HCT116 (cell line): ENCODE measurements around the gene CRK. TPM values are rescaled to one million over a fixed set of nuclear protein-coding genes. Genes with fewer than 3 reads are reported as not detected.
"Not testable (repeated sequence)": the region's sequence is repeated elsewhere in the genome, so short reads cannot be mapped to it uniquely, and the experiment has no call there.

ENCODE experiments used
- ATAC-seq: fragments of 200-7000 bp; cut with Tn5 transposase; 2 replicates; pipeline ENCODE4 v1.9.1; 2020; ENCODE audit warnings: mild to moderate bottlenecking, moderate library complexity
- BruUV-seq: library from RNA; stranded (reverse); fragments of 400-500 nt; replicated peaks from 2 replicates; lab custom pipeline; 2021; lab: Mats Ljungman, UMichigan
- CTCF ChIA-PET: fragments of 300-600 bp; sonication (Branson Sonifier 250); formaldehyde crosslinking; loops from one replicate; lab custom pipeline; 2021; ENCODE audit warnings: antibody characterized with exemption; lab: Charles Lee
- POLR2A ChIA-PET: fragments of 300-600, 350-600 bp; sonication (Branson Sonifier 250); formaldehyde crosslinking; loops from one replicate; lab custom pipeline; 2021; ENCODE audit warnings: antibody characterized with exemption; lab: Charles Lee
- RAD21 ChIA-PET, 2 experiments: fragments of 300-600 bp; sonication (Branson Sonifier 250); formaldehyde crosslinking; loops; one replicate each; lab custom pipeline; 2023; ENCODE audit warnings: low total read pairs in 2 of 2; ENCODE audit not compliant: uncharacterized antibody in 2 of 2, unreplicated experiment in 2 of 2, low non-redundant PET in 1 of 2; lab: Charles Lee
- DNase-seq: peaks from one replicate; pipeline ENCODE4 v3.0.0-alpha.2; 2010; ENCODE audit warnings: low read depth, low spot score
- H2AFZ ChIP-seq: fragments of 200-600 bp; shearing (Covaris generic), sonication (generic); 2 replicates; pipeline ENCODE4 v1.6.1; 2017; ENCODE audit warnings: low read depth, mixed run types, mixed read lengths, antibody characterized with exemption, low read length; ENCODE audit not compliant: poor library complexity, severe bottlenecking
- H3K27ac ChIP-seq: 2 replicates; pipeline ENCODE4 v1.5.1; 2012; ENCODE audit warnings: low read depth, low read length
- H3K27me3 ChIP-seq: fragments of 200-600 bp; sonication (generic); 2 replicates; pipeline ENCODE4 v1.6.1; 2016; ENCODE audit warnings: mixed run types, low read length, mixed read lengths; ENCODE audit not compliant: insufficient read depth
- H3K36me3 ChIP-seq, 2 experiments: fragments of 200-500 bp in 1 of 2; fragments of 200-600 bp in 1 of 2; sonication (Bioruptor generic) in 1 of 2; sonication (generic) in 1 of 2; 2 replicates each; pipeline versions ENCODE4 v1.5.1 to v1.6.1; 2014 to 2016; ENCODE audit warnings: low read length in 2 of 2, inconsistent platforms in 1 of 2, mixed read lengths in 1 of 2, mixed run types in 1 of 2; ENCODE audit not compliant: insufficient read depth in 2 of 2, control insufficient read depth in 1 of 2
- H3K4me1 ChIP-seq, 2 experiments: fragments of 200-600 bp in 1 of 2; sonication (generic) in 1 of 2; 2 replicates each; pipeline versions ENCODE4 v1.5.1 to v1.6.1; 2012 to 2017; ENCODE audit warnings: low read length in 2 of 2, inconsistent platforms in 1 of 2, mild to moderate bottlenecking in 1 of 2, mixed read lengths in 1 of 2, mixed run types in 1 of 2, moderate library complexity in 1 of 2; ENCODE audit not compliant: insufficient read depth in 2 of 2, control insufficient read depth in 1 of 2
- H3K4me2 ChIP-seq: fragments of 200-600 bp; sonication (generic); 2 replicates; pipeline ENCODE4 v1.6.1; 2017; ENCODE audit warnings: mixed run types, low read length, mixed read lengths
- H3K4me3 ChIP-seq, 2 experiments: fragments of 200-600 bp in 1 of 2; sonication (generic) in 1 of 2; replicated peaks in 1 of 2; 2 replicates each; pipeline ENCODE4 v1.5.1; 2011 to 2016; ENCODE audit warnings: low read length in 2 of 2, control low read depth in 1 of 2, low read depth in 1 of 2, mild to moderate bottlenecking in 1 of 2, mixed read lengths in 1 of 2, mixed run types in 1 of 2
- H3K79me2 ChIP-seq: fragments of 200-600 bp; sonication (generic); 2 replicates; pipeline ENCODE4 v1.6.1; 2017; ENCODE audit warnings: mild to moderate bottlenecking, mixed run types, low read length, moderate library complexity, mixed read lengths; ENCODE audit not compliant: insufficient read depth
- H3K9ac ChIP-seq: fragments of 200-600 bp; sonication (generic); 2 replicates; pipeline ENCODE4 v1.6.1; 2016; ENCODE audit warnings: low read length, mixed read lengths
- H3K9me2 ChIP-seq: fragments of 200-600 bp; sonication (generic), shearing (Covaris generic); 2 replicates; pipeline ENCODE4 v1.6.1; 2017; ENCODE audit warnings: mixed run types, mild to moderate bottlenecking, moderate library complexity; ENCODE audit not compliant: insufficient read depth
- H3K9me3 ChIP-seq, 2 experiments: fragments of 200-500 bp in 1 of 2; fragments of 200-600 bp in 1 of 2; sonication (Bioruptor generic) in 1 of 2; sonication (generic) in 1 of 2; 2 replicates each; pipeline ENCODE4 v1.6.1; 2014 to 2017; ENCODE audit warnings: low read length in 2 of 2, mixed read lengths in 2 of 2, inconsistent platforms in 1 of 2, low read depth in 1 of 2, mild to moderate bottlenecking in 1 of 2, mixed run types in 1 of 2, moderate library complexity in 1 of 2; ENCODE audit not compliant: control insufficient read depth in 1 of 2, insufficient read depth in 1 of 2
- H4K20me1 ChIP-seq: fragments of 200-600 bp; sonication (generic), shearing (Covaris generic); 2 replicates; pipeline ENCODE4 v1.6.1; 2017; ENCODE audit warnings: mixed run types, mild to moderate bottlenecking, moderate library complexity; ENCODE audit not compliant: insufficient read depth
- CEBPB ChIP-seq: IDR thresholded peaks from 2 replicates; pipeline ENCODE4 v1.6.1; 2012; ENCODE audit warnings: low read depth
- EGR1 ChIP-seq: IDR thresholded peaks from 2 replicates; pipeline ENCODE4 v1.6.1; 2012; ENCODE audit warnings: low read depth
- ELF1 ChIP-seq: IDR thresholded peaks from 2 replicates; pipeline ENCODE4 v1.6.1; 2012; ENCODE audit warnings: low read depth, borderline replicate concordance
- EZH2 ChIP-seq: fragments of 200-600 bp; sonication (generic); IDR thresholded peaks from 2 replicates; pipeline ENCODE4 v1.6.1; 2017; ENCODE audit warnings: antibody characterized with exemption, mixed run types
- FOSL1 ChIP-seq: IDR thresholded peaks from 2 replicates; pipeline ENCODE4 v1.6.1; 2012; ENCODE audit warnings: low read depth
- JUND ChIP-seq: IDR thresholded peaks from 2 replicates; pipeline ENCODE4 v1.6.1; 2012
- POLR2A ChIP-seq: IDR thresholded peaks from 2 replicates; pipeline ENCODE4 v1.7.0; 2011; ENCODE audit warnings: borderline replicate concordance; ENCODE audit not compliant: insufficient read depth, insufficient read length; ENCODE audit errors: extremely low read depth
- POLR2AphosphoS5 ChIP-seq: IDR thresholded peaks from 2 replicates; pipeline ENCODE4 v1.6.1; 2011; ENCODE audit warnings: mild to moderate bottlenecking, low read depth, low read length, moderate library complexity
- SIN3A ChIP-seq: IDR thresholded peaks from 2 replicates; pipeline ENCODE4 v1.6.1; 2012; ENCODE audit warnings: low read depth
- SP1 ChIP-seq: IDR thresholded peaks from 2 replicates; pipeline ENCODE4 v1.6.1; 2012; ENCODE audit warnings: low read depth
- YY1 ChIP-seq: IDR thresholded peaks from 2 replicates; pipeline ENCODE4 v1.6.1; 2011; ENCODE audit warnings: low read length, low read depth, moderate library complexity, mild to moderate bottlenecking; ENCODE audit not compliant: insufficient replicate concordance; ENCODE audit errors: extremely low read depth
- ZNF274 ChIP-seq: fragments of 200-500 bp; sonication (Bioruptor generic); IDR thresholded peaks from 2 replicates; pipeline ENCODE4 v1.6.1; 2014; ENCODE audit warnings: mild to moderate bottlenecking, low read depth, low read length, inconsistent platforms
- intact Hi-C: fragments of 100-400 bp; cut with micrococcal nuclease; formaldehyde crosslinking; loops from 2 replicates; pipeline ENCODE4 v1.10.0; 2022
- total RNA-seq: library from RNA; stranded (reverse); gene quantifications from one replicate; pipeline ENCODE4 v1.2.1, GENCODE V29; 2021; ENCODE audit not compliant: unreplicated experiment
- TF ChIP-seq, protein P1 (sequence below): IDR thresholded peaks from 2 replicates; pipeline ENCODE4 v1.6.1; 2012; ENCODE audit warnings: low read depth

CRK gene
- total RNA-seq, 1 experiment from 2014 or later, result 55.5 TPM

DNA sequence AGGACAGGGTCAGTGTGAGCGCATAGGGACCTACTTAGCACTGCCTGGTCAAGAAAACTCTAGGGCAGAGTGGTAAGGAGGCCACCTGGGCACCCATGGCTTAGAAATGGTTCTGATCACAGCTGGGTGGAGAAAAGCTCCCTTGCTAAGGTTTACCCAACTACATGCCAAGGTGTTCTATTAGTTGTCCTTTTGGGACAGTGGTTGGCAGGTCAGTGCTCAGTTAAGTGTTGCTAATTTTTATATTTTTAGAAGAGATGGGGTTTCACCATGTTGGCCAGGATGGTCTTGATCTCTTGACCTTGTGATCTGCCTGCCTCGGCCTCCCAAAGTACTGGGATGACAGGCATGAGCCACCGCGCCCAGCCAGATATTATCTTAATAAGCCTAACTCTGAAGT, 10.3 kb downstream of the CRK start:
- H3K27me3 ChIP-seq, H3K4me3 ChIP-seq, H4K20me1 ChIP-seq, ATAC-seq, POLR2A ChIA-PET, BruUV-seq, H3K27ac ChIP-seq, RAD21 ChIA-PET, H3K36me3 ChIP-seq, CTCF ChIA-PET, H3K9me2 ChIP-seq, H3K4me2 ChIP-seq, intact Hi-C loops, H3K4me1 ChIP-seq, DNase-seq, H3K9me3 ChIP-seq, H3K9ac ChIP-seq, H2AFZ ChIP-seq: not testable (repeated sequence)
- peaks cover 95% of the 10 kb centered on the region for H3K79me2 ChIP-seq

GRCh38 chr17:1442721-1443120, 13.3 kb downstream of the CRK start:
- BruUV-seq, DNase-seq, H3K9me2 ChIP-seq, ATAC-seq, H3K9me3 ChIP-seq, CTCF ChIA-PET, H3K4me3 ChIP-seq, H3K4me1 ChIP-seq, RAD21 ChIA-PET, H3K36me3 ChIP-seq, H3K4me2 ChIP-seq, intact Hi-C loops, H3K9ac ChIP-seq, H3K27ac ChIP-seq, H3K27me3 ChIP-seq, H2AFZ ChIP-seq, H4K20me1 ChIP-seq: not testable (repeated sequence)
- POLR2A ChIA-PET, result interaction anchor here (0.6 kb wide), 1 partner anchor 9 kb away, joined by 6 read pairs; no protein-coding TSS in a partner anchor
- peaks cover 95% of the 10 kb centered on the region for H3K79me2 ChIP-seq

GRCh38 chr17:1442187-1442586, 13.8 kb downstream of the CRK start:
- H3K79me2 ChIP-seq, result peaks cover 95% of the 10 kb centered on the region
- no peaks in the 10 kb centered on the region for H3K9me3 ChIP-seq
- intact Hi-C loops, result no loop called here
- H2AFZ ChIP-seq, result no peak overlapping the region
- no peaks in the 10 kb centered on the region for H3K27me3 ChIP-seq
- DNase-seq (no peak), ATAC-seq (no peak)
- H3K9me2 ChIP-seq, result no peaks in the 10 kb centered on the region
- no TSS peak for BruUV-seq
- ChIA-PET RAD21 (no interaction called here), CTCF (no interaction called here), POLR2A (no interaction called here)
- peaks cover 0 to 7% of the 10 kb centered on the region in 2 experiments; a peak in 3 of 4 replicates for H3K4me1 ChIP-seq
- H3K4me2 ChIP-seq, result no peak overlapping the region
- H3K4me3 ChIP-seq, result no peak overlapping the region
- no peak overlapping the region for H3K9ac ChIP-seq
- no peak overlapping the region for H3K27ac ChIP-seq
- H4K20me1 ChIP-seq, result 0 out of 2 replicates have a peak, but pooled peaks cover 2% of the 10 kb centered on the region
- 0 out of 4 replicates have a peak, but pooled peaks cover 2 to 5% of the 10 kb centered on the region in 2 experiments for H3K36me3 ChIP-seq
- no peak for TF ChIP-seq JUND
- no peak for TF ChIP-seq YY1
- TF ChIP-seq, protein P1, sequence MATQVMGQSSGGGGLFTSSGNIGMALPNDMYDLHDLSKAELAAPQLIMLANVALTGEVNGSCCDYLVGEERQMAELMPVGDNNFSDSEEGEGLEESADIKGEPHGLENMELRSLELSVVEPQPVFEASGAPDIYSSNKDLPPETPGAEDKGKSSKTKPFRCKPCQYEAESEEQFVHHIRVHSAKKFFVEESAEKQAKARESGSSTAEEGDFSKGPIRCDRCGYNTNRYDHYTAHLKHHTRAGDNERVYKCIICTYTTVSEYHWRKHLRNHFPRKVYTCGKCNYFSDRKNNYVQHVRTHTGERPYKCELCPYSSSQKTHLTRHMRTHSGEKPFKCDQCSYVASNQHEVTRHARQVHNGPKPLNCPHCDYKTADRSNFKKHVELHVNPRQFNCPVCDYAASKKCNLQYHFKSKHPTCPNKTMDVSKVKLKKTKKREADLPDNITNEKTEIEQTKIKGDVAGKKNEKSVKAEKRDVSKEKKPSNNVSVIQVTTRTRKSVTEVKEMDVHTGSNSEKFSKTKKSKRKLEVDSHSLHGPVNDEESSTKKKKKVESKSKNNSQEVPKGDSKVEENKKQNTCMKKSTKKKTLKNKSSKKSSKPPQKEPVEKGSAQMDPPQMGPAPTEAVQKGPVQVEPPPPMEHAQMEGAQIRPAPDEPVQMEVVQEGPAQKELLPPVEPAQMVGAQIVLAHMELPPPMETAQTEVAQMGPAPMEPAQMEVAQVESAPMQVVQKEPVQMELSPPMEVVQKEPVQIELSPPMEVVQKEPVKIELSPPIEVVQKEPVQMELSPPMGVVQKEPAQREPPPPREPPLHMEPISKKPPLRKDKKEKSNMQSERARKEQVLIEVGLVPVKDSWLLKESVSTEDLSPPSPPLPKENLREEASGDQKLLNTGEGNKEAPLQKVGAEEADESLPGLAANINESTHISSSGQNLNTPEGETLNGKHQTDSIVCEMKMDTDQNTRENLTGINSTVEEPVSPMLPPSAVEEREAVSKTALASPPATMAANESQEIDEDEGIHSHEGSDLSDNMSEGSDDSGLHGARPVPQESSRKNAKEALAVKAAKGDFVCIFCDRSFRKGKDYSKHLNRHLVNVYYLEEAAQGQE, result no peak
- TF ChIP-seq SIN3A, result no peak
- no peak for TF ChIP-seq EZH2
- no peak for TF ChIP-seq SP1
- TF ChIP-seq ZNF274, result no peak
- TF ChIP-seq CEBPB, result no peak
- TF ChIP-seq POLR2A, result no peak
- no peak for TF ChIP-seq ELF1
- TF ChIP-seq POLR2AphosphoS5, result no peak
- TF ChIP-seq FOSL1, result no peak
- TF ChIP-seq EGR1, result no peak
